ENCODE results near the gene DSG2.

DSG2 gene

GRCh38 chr18:31510319-31510718, 12.3 kb downstream of the DSG2 start:
- TF ChIP-seq REST (IDR thresholded peaks at IDR 0.05; ENCODE audit: insufficient read depth in 1 of 2, low read depth in 2 of 2, low read length in 2 of 2), result no peak

DNA sequence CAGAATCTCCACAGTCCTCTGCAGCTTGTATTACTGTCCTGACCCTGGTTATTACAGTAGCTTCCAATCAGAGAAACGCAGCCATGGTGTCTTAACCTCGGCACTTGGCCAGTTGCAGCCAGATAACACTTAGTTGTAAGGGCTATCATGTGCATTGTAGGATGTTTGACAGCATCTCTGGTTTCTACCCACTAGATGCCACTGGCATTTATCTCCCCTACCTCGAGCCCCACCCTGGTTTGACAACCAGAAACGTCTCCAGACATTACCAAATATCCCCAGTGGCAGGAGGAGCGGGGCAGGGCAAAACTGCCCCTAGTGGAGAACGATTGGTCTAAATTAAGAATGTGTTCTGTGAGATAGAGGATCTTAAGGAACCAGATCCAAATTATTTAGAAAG, 13.1 kb downstream of the DSG2 start:
- TF ChIP-seq SIN3A (IDR thresholded peaks at IDR 0.05; ENCODE audit: borderline replicate concordance, insufficient read depth, low read length), result no peak
- no peak for TF ChIP-seq POLR2AphosphoS5 (IDR thresholded peaks at IDR 0.05; ENCODE audit: low read depth, low read length)
- no peak for TF ChIP-seq REST (IDR thresholded peaks at IDR 0.05; ENCODE audit: insufficient read depth in 1 of 2, low read depth in 2 of 2, low read length in 2 of 2)
- TF ChIP-seq FOXP2 (optimal IDR thresholded peaks at IDR 0.05; ENCODE audit: borderline replicate concordance, extremely low read depth, extremely low read length, insufficient read depth), result no peak
- no peak for TF ChIP-seq TAF1 (IDR thresholded peaks at IDR 0.05; ENCODE audit: borderline replicate concordance, insufficient read depth, low read length)

GRCh38 chr18:31512203-31512764, 14.3 kb downstream of the DSG2 start:
- TF ChIP-seq SIN3A (IDR thresholded peaks at IDR 0.05; ENCODE audit: borderline replicate concordance, insufficient read depth, low read length) (no peak), REST (IDR thresholded peaks at IDR 0.05; ENCODE audit: insufficient read depth in 1 of 2, low read depth in 2 of 2, low read length in 2 of 2) (no peak), FOXP2 (optimal IDR thresholded peaks at IDR 0.05; ENCODE audit: borderline replicate concordance, extremely low read depth, extremely low read length, insufficient read depth) (no peak), TAF1 (IDR thresholded peaks at IDR 0.05; ENCODE audit: borderline replicate concordance, insufficient read depth, low read length) (no peak), POLR2AphosphoS5 (IDR thresholded peaks at IDR 0.05; ENCODE audit: low read depth, low read length) (no peak)

DNA sequence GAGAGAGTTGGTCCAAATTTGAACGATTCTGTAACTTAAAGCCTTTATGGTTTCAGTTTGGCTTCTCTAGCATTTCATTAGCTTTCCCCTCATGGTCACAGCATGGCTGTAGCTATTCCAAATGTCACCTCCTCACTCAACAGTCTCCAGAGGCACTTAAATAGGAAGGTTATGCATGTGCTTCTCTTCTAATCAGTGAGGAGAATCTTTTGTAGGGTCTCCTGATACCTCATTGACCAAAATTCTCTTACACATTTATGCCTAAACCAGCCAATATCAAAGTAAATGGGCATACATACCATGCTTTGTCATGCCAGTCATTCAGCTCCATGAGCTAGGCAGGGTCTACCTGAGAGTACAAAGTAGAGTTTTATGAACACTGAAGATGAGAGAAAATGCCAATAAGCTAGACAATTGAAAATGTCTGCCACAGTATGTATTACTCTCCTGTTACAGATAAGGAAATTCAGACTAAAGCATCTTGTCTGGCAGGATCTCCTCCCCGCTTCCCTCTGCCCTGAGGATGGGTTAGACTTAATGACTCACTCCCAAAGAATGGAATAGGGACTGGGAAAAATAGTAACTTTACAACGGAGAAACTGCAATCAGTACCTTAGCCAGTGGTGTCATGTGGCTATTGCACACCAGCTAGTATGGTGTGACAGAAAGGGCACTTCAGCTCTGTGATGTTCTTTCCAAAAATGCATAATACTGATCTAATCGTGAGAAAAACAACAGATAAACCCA, 15.4 kb downstream of the DSG2 start:
- TF ChIP-seq FOXP2 (optimal IDR thresholded peaks at IDR 0.05; ENCODE audit: borderline replicate concordance, extremely low read depth, extremely low read length, insufficient read depth), result no peak
- no peak for TF ChIP-seq REST (IDR thresholded peaks at IDR 0.05; ENCODE audit: insufficient read depth in 1 of 2, low read depth in 2 of 2, low read length in 2 of 2)
- no peak for TF ChIP-seq POLR2AphosphoS5 (IDR thresholded peaks at IDR 0.05; ENCODE audit: low read depth, low read length)
- TF ChIP-seq TAF1 (IDR thresholded peaks at IDR 0.05; ENCODE audit: borderline replicate concordance, insufficient read depth, low read length), result no peak
- no peak for TF ChIP-seq SIN3A (IDR thresholded peaks at IDR 0.05; ENCODE audit: borderline replicate concordance, insufficient read depth, low read length)
